Stomach (tissue), 4 donors: ENCODE measurements around the gene NHLH2.

Source experiments
- EP300 ChIP-seq: sonication (generic); formaldehyde crosslinking; IDR thresholded peaks from one replicate; pipeline ENCODE4 v1.6.1; 2017; ENCODE audit warnings: antibody characterized with exemption
- POLR2AphosphoS5 ChIP-seq, 3 donors: sonication (generic); formaldehyde crosslinking; IDR thresholded peaks; one replicate each; pipeline ENCODE4 v1.6.1; 2016; ENCODE audit warnings: antibody characterized with exemption in 3 of 3
- TF ChIP-seq, protein P1 (sequence below), 7 experiments: fragments of 450-650 bp in 4 of 7; fragments of 200-600 bp in 3 of 7; sonication (generic) in 3 of 7; IDR thresholded peaks; one replicate each; pipeline ENCODE4 v1.5.1; 2016 to 2019; ENCODE audit warnings: antibody characterized with exemption in 7 of 7, control low read depth in 2 of 7, mild to moderate bottlenecking in 1 of 7

DNA sequence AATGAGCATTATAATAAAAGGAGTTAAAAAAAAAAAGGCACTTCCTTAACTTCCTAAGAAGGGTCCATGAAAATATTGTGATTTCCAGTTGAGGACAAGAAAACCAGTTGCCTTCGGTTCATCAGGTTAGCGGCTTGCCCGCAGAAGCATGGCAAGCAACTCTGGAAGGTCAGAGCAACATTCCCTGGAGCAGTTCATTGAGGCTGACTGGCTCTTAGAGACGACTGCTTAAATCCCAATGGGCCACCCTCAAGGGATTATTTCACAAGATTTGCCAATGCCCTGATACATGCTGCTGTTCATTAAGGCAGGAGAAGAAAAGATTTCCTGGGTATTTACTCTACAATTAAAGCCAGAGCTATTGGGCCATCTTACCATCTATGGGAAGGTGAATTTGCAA is 43.4 kb downstream of the NHLH2 start:
- TF ChIP-seq POLR2AphosphoS5 (IDR thresholded peaks at IDR 0.05) (no peak), EP300 (no peak)
- TF ChIP-seq, protein P1, sequence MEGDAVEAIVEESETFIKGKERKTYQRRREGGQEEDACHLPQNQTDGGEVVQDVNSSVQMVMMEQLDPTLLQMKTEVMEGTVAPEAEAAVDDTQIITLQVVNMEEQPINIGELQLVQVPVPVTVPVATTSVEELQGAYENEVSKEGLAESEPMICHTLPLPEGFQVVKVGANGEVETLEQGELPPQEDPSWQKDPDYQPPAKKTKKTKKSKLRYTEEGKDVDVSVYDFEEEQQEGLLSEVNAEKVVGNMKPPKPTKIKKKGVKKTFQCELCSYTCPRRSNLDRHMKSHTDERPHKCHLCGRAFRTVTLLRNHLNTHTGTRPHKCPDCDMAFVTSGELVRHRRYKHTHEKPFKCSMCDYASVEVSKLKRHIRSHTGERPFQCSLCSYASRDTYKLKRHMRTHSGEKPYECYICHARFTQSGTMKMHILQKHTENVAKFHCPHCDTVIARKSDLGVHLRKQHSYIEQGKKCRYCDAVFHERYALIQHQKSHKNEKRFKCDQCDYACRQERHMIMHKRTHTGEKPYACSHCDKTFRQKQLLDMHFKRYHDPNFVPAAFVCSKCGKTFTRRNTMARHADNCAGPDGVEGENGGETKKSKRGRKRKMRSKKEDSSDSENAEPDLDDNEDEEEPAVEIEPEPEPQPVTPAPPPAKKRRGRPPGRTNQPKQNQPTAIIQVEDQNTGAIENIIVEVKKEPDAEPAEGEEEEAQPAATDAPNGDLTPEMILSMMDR (IDR thresholded peaks at IDR 0.05): no peak
